Measurements from ENCODE around the gene VAT1.

The VAT1 gene

DNA sequence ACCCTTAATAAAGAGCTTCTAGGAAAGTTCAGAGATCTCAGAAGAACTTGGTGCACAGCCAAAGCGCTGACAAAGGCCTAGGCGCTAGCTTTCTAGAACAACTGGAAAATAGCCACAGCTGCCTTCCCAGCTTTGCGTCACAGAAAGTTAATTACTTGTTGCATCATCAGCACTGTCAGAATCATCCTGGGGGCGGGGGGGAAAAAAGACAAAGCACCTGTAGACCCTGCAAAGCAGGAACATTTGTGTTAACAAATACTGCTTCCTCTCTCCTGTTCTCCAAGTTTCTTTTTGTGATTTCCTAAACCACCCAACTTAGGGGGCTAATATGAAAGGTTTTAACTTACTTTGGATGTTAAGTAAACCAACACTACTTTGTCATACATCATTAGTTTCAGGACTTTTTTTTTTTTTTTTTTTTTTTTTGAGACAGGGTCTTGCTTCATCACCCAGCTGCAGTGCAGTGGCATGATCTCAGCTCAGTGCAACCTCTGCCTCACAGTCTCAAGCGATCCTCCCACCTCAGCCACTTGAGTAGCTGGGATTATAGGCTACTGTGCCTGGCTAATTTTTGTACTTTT, 53.1 kb downstream of the VAT1 start:
- no peaks in the 10 kb centered on the region for H3K27me3 ChIP-seq (ENCODE audit: insufficient read depth, low read length)
- no peaks in the 10 kb centered on the region for H3K4me1 ChIP-seq (ENCODE audit: control insufficient read depth, insufficient read depth, low read length, unreplicated experiment)
- H2AFZ ChIP-seq (ENCODE audit: low read length, unreplicated experiment) = no peak overlapping the region
- H3K4me3 ChIP-seq (ENCODE audit: low read depth, low read length) = no peak overlapping the region
- no peaks in the 10 kb centered on the region for H3K36me3 ChIP-seq (ENCODE audit: insufficient read depth, low read length)
- no peak overlapping the region for H3K27ac ChIP-seq (ENCODE audit: low read depth, low read length)
- peaks cover 3% of the 10 kb centered on the region for H3K79me2 ChIP-seq (ENCODE audit: control insufficient read depth, insufficient read depth, low read length, unreplicated experiment)

DNA sequence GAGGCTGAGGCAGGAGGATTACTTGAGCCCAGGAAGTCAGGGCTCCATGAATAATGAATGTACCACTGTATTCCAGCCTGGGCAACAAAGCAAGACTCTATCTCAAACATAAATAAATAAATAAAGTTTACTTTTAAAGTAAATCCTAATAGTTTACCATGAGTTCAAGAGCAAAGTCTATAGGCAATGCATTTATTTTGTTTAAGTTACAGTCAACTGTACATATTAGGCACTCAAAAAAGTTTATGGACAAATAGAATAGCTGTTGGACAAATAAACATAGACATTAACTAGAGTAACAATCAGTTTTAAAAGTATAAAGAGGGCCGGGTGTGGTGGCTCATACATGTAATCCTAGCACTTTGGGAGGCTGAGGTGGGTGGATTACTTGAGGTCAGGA, 54.3 kb downstream of the VAT1 start:
- H3K4me1 ChIP-seq (ENCODE audit: control insufficient read depth, insufficient read depth, low read length, unreplicated experiment) = peaks cover 4% of the 10 kb centered on the region
- no peaks in the 10 kb centered on the region for H3K36me3 ChIP-seq (ENCODE audit: insufficient read depth, low read length)
- H3K27me3 ChIP-seq (ENCODE audit: insufficient read depth, low read length) = no peaks in the 10 kb centered on the region
- H2AFZ ChIP-seq (ENCODE audit: low read length, unreplicated experiment) = no peak overlapping the region
- no peak overlapping the region for H3K27ac ChIP-seq (ENCODE audit: low read depth, low read length)
- H3K4me3 ChIP-seq (ENCODE audit: low read depth, low read length) = no peak overlapping the region
- H3K79me2 ChIP-seq (ENCODE audit: control insufficient read depth, insufficient read depth, low read length, unreplicated experiment) = peaks cover 14% of the 10 kb centered on the region
